Measurements from ENCODE around the gene PML.

DNA sequence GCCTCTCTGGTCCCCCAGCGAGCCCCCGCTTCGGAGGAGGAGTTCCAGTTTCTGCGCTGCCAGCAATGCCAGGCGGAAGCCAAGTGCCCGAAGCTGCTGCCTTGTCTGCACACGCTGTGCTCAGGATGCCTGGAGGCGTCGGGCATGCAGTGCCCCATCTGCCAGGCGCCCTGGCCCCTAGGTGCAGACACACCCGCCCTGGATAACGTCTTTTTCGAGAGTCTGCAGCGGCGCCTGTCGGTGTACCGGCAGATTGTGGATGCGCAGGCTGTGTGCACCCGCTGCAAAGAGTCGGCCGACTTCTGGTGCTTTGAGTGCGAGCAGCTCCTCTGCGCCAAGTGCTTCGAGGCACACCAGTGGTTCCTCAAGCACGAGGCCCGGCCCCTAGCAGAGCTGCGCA, 3.5 kb downstream of the PML start:
- TF ChIP-seq, protein P1, sequence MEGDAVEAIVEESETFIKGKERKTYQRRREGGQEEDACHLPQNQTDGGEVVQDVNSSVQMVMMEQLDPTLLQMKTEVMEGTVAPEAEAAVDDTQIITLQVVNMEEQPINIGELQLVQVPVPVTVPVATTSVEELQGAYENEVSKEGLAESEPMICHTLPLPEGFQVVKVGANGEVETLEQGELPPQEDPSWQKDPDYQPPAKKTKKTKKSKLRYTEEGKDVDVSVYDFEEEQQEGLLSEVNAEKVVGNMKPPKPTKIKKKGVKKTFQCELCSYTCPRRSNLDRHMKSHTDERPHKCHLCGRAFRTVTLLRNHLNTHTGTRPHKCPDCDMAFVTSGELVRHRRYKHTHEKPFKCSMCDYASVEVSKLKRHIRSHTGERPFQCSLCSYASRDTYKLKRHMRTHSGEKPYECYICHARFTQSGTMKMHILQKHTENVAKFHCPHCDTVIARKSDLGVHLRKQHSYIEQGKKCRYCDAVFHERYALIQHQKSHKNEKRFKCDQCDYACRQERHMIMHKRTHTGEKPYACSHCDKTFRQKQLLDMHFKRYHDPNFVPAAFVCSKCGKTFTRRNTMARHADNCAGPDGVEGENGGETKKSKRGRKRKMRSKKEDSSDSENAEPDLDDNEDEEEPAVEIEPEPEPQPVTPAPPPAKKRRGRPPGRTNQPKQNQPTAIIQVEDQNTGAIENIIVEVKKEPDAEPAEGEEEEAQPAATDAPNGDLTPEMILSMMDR (IDR thresholded peaks at IDR 0.05; ENCODE audit: low read depth, low read length, missing input control): no peak
- TF ChIP-seq TAF1 (conservative IDR thresholded peaks at IDR 0.05): no peak
- TF ChIP-seq GABPA (IDR thresholded peaks at IDR 0.05 in 1 of 2, conservative IDR thresholded peaks at IDR 0.05 in 1 of 2): no peak
- no peak for TF ChIP-seq ZBTB33 (IDR thresholded peaks at IDR 0.05)
- TF ChIP-seq, protein P2, sequence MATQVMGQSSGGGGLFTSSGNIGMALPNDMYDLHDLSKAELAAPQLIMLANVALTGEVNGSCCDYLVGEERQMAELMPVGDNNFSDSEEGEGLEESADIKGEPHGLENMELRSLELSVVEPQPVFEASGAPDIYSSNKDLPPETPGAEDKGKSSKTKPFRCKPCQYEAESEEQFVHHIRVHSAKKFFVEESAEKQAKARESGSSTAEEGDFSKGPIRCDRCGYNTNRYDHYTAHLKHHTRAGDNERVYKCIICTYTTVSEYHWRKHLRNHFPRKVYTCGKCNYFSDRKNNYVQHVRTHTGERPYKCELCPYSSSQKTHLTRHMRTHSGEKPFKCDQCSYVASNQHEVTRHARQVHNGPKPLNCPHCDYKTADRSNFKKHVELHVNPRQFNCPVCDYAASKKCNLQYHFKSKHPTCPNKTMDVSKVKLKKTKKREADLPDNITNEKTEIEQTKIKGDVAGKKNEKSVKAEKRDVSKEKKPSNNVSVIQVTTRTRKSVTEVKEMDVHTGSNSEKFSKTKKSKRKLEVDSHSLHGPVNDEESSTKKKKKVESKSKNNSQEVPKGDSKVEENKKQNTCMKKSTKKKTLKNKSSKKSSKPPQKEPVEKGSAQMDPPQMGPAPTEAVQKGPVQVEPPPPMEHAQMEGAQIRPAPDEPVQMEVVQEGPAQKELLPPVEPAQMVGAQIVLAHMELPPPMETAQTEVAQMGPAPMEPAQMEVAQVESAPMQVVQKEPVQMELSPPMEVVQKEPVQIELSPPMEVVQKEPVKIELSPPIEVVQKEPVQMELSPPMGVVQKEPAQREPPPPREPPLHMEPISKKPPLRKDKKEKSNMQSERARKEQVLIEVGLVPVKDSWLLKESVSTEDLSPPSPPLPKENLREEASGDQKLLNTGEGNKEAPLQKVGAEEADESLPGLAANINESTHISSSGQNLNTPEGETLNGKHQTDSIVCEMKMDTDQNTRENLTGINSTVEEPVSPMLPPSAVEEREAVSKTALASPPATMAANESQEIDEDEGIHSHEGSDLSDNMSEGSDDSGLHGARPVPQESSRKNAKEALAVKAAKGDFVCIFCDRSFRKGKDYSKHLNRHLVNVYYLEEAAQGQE (IDR thresholded peaks at IDR 0.05): no peak
- no peak for TF ChIP-seq ATF3 (IDR thresholded peaks at IDR 0.05)
- TF ChIP-seq SP1 (IDR thresholded peaks at IDR 0.05): no peak
- TF ChIP-seq FOXA1 (IDR thresholded peaks at IDR 0.05): no peak

Data from liver (tissue), 3 donors.